ENCODE results near the gene GTF2IRD2. TPM values are rescaled to one million over a fixed set of nuclear protein-coding genes. Genes with fewer than 3 reads are reported as not detected.

Gene GTF2IRD2
- total RNA-seq, 1 donor from 2014 or later, result 38.2 TPM

Other genes with a start within 250 kb of the GTF2IRD2 start
- 266 and 299 TPM in 2 replicates for gene GTF2I, start 193.9 kb downstream of the GTF2IRD2 start, total RNA-seq
- 106 and 121 TPM in 2 replicates for gene NCF1, start 77.6 kb downstream of the GTF2IRD2 start, total RNA-seq
- 0.66 and 0.73 TPM in 2 replicates for gene CASTOR2, start 113.1 kb upstream of the GTF2IRD2 start, total RNA-seq
- 43.4 and 43.6 TPM in 2 replicates for gene RCC1L, start 222.2 kb upstream of the GTF2IRD2 start, total RNA-seq
- 58.9 and 78.0 TPM in 2 replicates for gene GTF2IRD2B, start 241.0 kb upstream of the GTF2IRD2 start, total RNA-seq